Measurements from ENCODE around the gene AQP6. TPM values are rescaled to one million over a fixed set of nuclear protein-coding genes. Genes with fewer than 3 reads are reported as not detected.

Gene AQP6
- total RNA-seq, 1 experiment from 2014 or later, result not detected

- Histone ChIP-seq H3K79me2 (ENCODE audit: low read depth) (0 out of 2 replicates have a peak, but pooled peaks cover 4% of the 10 kb centered on the region), H3F3A (ENCODE audit: insufficient read depth, low read depth) (peaks cover 11% of the 10 kb centered on the region; the same call in 1 of the 2 replicates), H3K4me3 (no peak overlapping the region), H4K20me1 (ENCODE audit: insufficient read depth) (no peaks in the 10 kb centered on the region), H3K36me3 (ENCODE audit: low read depth) (peaks cover 22% of the 10 kb centered on the region), H3K27ac (no peak overlapping the region), H3K4me2 (no peak overlapping the region), H2AFZ (no peak overlapping the region), H3K27me3 (ENCODE audit: insufficient read depth, low read depth) (no peaks in the 10 kb centered on the region), H3K9me3 (ENCODE audit: insufficient read depth, low read depth) (no peaks in the 10 kb centered on the region), H3K9me2 (ENCODE audit: insufficient read depth) (no peaks in the 10 kb centered on the region), H3K4me1 (replicated peaks; ENCODE audit: insufficient read depth) (no peaks in the 10 kb centered on the region)
- BruUV-seq (replicated peaks), result no TSS peak
- CTCF ChIA-PET, result interaction anchor here (0.5 kb wide), 1 partner anchor 675 kb away, joined by 3 read pairs; no protein-coding TSS in a partner anchor
- no peak for TF ChIP-seq CTCF (conservative IDR thresholded peaks at IDR 0.05)
- no peak for TF ChIP-seq EZH2 (IDR thresholded peaks at IDR 0.05; ENCODE audit: low read depth)
- POLR2A ChIA-PET (ENCODE audit: unreplicated experiment), result no interaction called here
- intact Hi-C loops (cut with micrococcal nuclease; ENCODE audit: unreplicated experiment), result no loop called here
- no peak for DNase-seq
Observed at GRCh38 chr12:50006280-50006679, 33.5 kb downstream of the AQP6 start.

GRCh38 chr12:50006754-50007442 lies 34.2 kb downstream of the AQP6 start:
- Histone ChIP-seq H3K9me2 (ENCODE audit: insufficient read depth) (no peaks in the 10 kb centered on the region), H3K27ac (no peak overlapping the region), H3K4me2 (no peak overlapping the region), H3K4me1 (replicated peaks; ENCODE audit: insufficient read depth) (no peaks in the 10 kb centered on the region), H3K9me3 (ENCODE audit: insufficient read depth, low read depth) (no peaks in the 10 kb centered on the region), H4K20me1 (ENCODE audit: insufficient read depth) (no peaks in the 10 kb centered on the region), H3K4me3 (no peak overlapping the region), H3K79me2 (ENCODE audit: low read depth) (0 out of 2 replicates have a peak, but pooled peaks cover 4% of the 10 kb centered on the region), H2AFZ (no peak overlapping the region), H3K36me3 (ENCODE audit: low read depth) (peaks cover 22% of the 10 kb centered on the region), H3K27me3 (ENCODE audit: insufficient read depth, low read depth) (no peaks in the 10 kb centered on the region), H3F3A (ENCODE audit: insufficient read depth, low read depth) (peaks cover 11% of the 10 kb centered on the region; the same call in 1 of the 2 replicates)
- no peak for TF ChIP-seq CTCF (conservative IDR thresholded peaks at IDR 0.05)
- TF ChIP-seq EZH2 (IDR thresholded peaks at IDR 0.05; ENCODE audit: low read depth), result no peak
- no peak for DNase-seq
- POLR2A ChIA-PET (ENCODE audit: unreplicated experiment), result no interaction called here
- BruUV-seq (replicated peaks), result no TSS peak
- CTCF ChIA-PET, result interaction anchor here (0.5 kb wide), 1 partner anchor 674 kb away, joined by 3 read pairs; no protein-coding TSS in a partner anchor
- intact Hi-C loops (cut with micrococcal nuclease; ENCODE audit: unreplicated experiment), result no loop called here

- intact Hi-C loops (cut with micrococcal nuclease; ENCODE audit: unreplicated experiment), result loop anchor here (2.0 kb wide), 1 partner anchor 19 kb away; no protein-coding TSS in a partner anchor
- DNase-seq, result no peak
- CTCF ChIA-PET, result no interaction called here
- TF ChIP-seq EZH2 (IDR thresholded peaks at IDR 0.05; ENCODE audit: low read depth), result no peak
- no peak for TF ChIP-seq CTCF (conservative IDR thresholded peaks at IDR 0.05)
- Histone ChIP-seq H3K4me2 (no peak overlapping the region), H3K27me3 (ENCODE audit: insufficient read depth, low read depth) (no peaks in the 10 kb centered on the region), H3K27ac (no peak overlapping the region), H3K79me2 (ENCODE audit: low read depth) (peaks cover 30% of the 10 kb centered on the region), H3F3A (ENCODE audit: insufficient read depth, low read depth) (no peaks in the 10 kb centered on the region), H3K4me3 (no peak overlapping the region), H3K9me3 (ENCODE audit: insufficient read depth, low read depth) (no peaks in the 10 kb centered on the region), H3K9me2 (ENCODE audit: insufficient read depth) (no peaks in the 10 kb centered on the region), H2AFZ (no peak overlapping the region), H3K4me1 (replicated peaks; ENCODE audit: insufficient read depth) (no peaks in the 10 kb centered on the region), H4K20me1 (ENCODE audit: insufficient read depth) (no peaks in the 10 kb centered on the region), H3K36me3 (ENCODE audit: low read depth) (0 out of 2 replicates have a peak, but pooled peaks cover 8% of the 10 kb centered on the region)
- POLR2A ChIA-PET (ENCODE audit: unreplicated experiment), result no interaction called here
- no TSS peak for BruUV-seq (replicated peaks)
Observed at GRCh38 chr12:50013361-50014147, 40.8 kb downstream of the AQP6 start.
